A549 (cell line): ENCODE measurements around the gene RECK.

Experiments used
- CTCF ChIP-seq: fragments of >200 bp; sonication (Bioruptor Twin); formaldehyde crosslinking; IDR thresholded peaks from 3 replicates; pipeline ENCODE4 v1.5.1; 2016
- POLR2A ChIP-seq: IDR thresholded peaks from 2 replicates; pipeline ENCODE4 v1.6.1; 2012; ENCODE audit warnings: mild to moderate bottlenecking, low read length
- RAD21 ChIP-seq, 2 experiments: fragments of >200 bp in 1 of 2; sonication (Bioruptor Twin) in 1 of 2; formaldehyde crosslinking in 1 of 2; IDR thresholded peaks in 1 of 2; conservative IDR thresholded peaks in 1 of 2; 2 replicates in 1 of 2; 3 replicates in 1 of 2; pipeline ENCODE4 v1.6.1; 2012 to 2018; ENCODE audit warnings: inconsistent platforms in 1 of 2
- RFX5 ChIP-seq: fragments of 450-650 bp; IDR thresholded peaks from 2 replicates; pipeline ENCODE4 v1.7.1; 2014; ENCODE audit warnings: antibody characterized with exemption, mild to moderate bottlenecking, moderate library complexity
- USF2 ChIP-seq: fragments of 450-650 bp; IDR thresholded peaks from 2 replicates; pipeline ENCODE4 v1.6.1; 2014; ENCODE audit warnings: antibody characterized with exemption
- ZSCAN20 ChIP-seq: fragments of 250-450 bp; sonication (Bioruptor Pico); IDR thresholded peaks from 2 replicates; pipeline ENCODE4 v1.8.0; 2022; ENCODE audit warnings: mild to moderate bottlenecking, moderate library complexity

- TF ChIP-seq CTCF = peak; percentile 24
- TF ChIP-seq RAD21 (conservative IDR thresholded peaks at IDR 0.05 in 1 of 2, IDR thresholded peaks at IDR 0.05 in 1 of 2) = peak; percentile 50 to 60; a peak in 4 of 5 replicates
- no peak for TF ChIP-seq RFX5
- no peak for TF ChIP-seq ZSCAN20 (CRISPR knock-in tag)
- TF ChIP-seq POLR2A = no peak
- no peak for TF ChIP-seq USF2
These were observed 104.6 kb downstream of the RECK start for GRCh38 chr9:36141288-36141687.
